Embryonic facial prominence (tissue), 1 donor: Measurements from ENCODE around the gene MFSD11.
"Not testable (repeated sequence)": the region's sequence is repeated elsewhere in the genome, so short reads cannot be mapped to it uniquely, and the experiment has no call there.

Experiments used
- DNase-seq: peaks from one replicate; pipeline ENCODE4 v3.0.0-alpha.2; 2016; ENCODE audit errors: extremely low spot score

MFSD11 gene

DNA sequence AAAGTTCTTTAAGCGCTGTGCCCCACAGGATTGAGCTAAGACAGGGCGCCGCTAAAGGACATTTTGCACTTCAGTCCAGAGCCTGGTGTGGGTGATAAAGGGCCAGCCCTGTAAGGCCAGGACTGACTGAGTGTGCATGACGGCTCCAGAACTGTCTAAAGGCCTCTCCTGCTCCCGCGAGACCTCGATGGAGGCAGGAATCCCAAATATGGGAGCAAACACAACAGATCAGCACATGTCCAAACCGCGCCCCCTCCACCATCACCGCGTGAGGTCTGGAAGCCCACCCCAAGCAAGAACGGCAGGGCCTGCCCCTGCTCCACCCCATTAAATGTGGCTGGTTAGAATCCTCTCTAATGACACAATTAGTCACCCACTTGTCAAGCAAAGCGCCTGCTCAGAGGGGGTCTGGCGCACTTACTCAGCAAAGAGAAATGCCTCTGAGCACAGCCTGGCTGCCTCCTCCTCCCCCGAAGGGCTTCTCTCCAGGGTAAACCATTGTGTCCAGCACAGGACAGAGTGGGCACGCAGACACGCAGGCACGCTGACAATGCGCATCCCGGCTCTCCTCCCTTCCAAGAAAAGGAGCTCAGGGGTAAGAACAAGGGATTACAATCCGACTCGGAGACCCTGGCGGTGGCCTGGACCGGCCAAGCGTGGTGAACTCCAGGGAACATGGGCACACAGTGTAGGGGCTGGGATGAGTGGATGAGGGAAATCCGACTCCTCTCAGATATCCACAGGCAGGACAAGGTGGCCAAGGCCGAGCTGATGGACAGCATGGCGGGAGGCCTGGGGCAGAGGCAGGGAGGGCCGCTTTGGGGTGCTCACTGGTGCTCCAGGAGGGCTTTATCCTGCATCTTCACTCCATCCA lies 28.6 kb upstream of the MFSD11 start:
- DNase-seq = no peak

- DNase-seq = not testable (repeated sequence)
Observed at GRCh38 chr17:76709951-76710862, 27.7 kb upstream of the MFSD11 start.

DNA sequence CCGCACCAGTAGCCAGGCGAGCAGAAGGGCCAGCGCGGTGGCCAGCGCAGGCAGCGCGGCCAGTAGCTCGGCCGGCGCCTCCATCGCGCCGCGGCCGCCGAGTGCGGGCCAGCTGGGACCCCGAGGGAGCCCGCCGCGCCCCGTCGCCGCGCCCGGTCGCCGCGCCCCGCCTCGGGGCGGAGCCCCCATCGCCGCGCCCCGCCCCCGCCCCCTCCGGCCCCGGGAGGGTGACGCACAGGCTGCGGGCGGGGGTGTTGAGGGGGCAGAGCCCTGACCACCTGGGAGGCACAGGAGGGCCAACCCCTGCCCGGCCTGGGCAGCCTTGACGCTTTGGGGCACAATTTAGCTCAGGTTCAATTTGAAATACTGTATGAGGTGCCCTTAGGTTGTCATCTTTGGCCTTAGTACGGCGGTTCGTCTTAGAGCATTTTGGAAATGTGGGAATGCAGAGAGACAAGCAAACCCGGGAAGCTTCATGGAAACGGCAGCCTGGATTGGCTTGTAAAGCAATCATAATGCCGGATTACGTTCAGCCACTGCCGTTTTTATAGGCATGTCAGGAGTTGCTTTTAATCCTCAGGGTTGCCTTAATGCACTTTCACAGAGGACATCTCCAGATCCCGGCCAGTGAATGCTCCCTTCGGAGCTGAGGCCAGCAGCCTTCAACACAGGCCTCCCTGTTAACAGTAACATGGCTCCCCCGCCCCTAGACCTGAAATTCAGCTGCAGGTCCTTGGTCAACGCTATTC lies 26.9 kb upstream of the MFSD11 start, which contains the start of gene MXRA7:
Gene MXRA7 (minus strand): TSS at position 103 of the 749 bp plus-strand sequence. CDS start 19 bp downstream, at position 84.
- DNase-seq = no peak

GRCh38 chr17:76712321-76712720 lies 25.6 kb upstream of the MFSD11 start:
- DNase-seq = not testable (repeated sequence)

GRCh38 chr17:76713765-76714164 lies 24.2 kb upstream of the MFSD11 start:
- DNase-seq = no peak

- no peak for DNase-seq
Observed at GRCh38 chr17:76714336-76714735, 23.6 kb upstream of the MFSD11 start.

GRCh38 chr17:76714822-76715495 lies 23.0 kb upstream of the MFSD11 start:
- DNase-seq = no peak

DNA sequence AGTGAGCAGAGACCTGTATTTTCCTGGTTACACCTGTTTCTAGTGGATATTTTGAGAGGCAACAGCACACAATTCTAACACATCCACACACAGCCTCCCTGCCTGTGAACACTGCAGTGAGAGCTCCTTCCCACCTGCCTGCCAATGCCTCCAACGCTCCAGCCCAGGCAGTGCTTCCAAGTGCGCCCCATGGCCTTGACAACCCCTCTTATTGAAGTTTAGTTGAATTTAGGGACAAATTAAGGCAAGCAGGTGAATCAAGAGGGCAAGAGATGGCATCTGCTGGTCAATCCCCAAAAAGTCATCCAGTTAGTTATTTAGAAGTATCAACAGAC lies 22.5 kb upstream of the MFSD11 start:
- DNase-seq = no peak

GRCh38 chr17:76716146-76716838 lies 21.6 kb upstream of the MFSD11 start:
- DNase-seq = no peak

- no peak for DNase-seq
Observed at GRCh38 chr17:76716839-76717215, 21.1 kb upstream of the MFSD11 start.

DNA sequence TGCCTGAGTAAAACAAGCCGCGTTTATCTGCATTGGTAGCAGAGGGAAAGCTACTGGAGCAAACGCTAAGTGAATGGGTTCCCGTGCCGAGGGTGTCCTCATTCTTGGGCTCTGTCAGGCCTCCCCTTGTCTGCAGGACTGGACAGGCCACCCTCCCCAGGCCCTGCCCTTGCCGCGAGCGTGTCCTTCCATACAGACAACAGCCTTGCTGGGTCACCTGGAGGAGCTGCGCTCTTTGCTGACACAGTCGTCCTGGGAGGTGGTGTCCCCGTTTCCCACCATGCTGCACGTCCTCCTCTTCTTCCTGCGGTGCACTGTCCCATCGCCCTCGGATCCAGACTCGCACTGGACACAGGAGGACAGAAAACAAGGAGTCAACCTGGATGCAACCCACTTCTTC lies 19.4 kb upstream of the MFSD11 start:
- DNase-seq = no peak

- no peak for DNase-seq
Observed at GRCh38 chr17:76720211-76720610, 17.7 kb upstream of the MFSD11 start.

- DNase-seq = no peak
Observed at GRCh38 chr17:76720941-76721340, 17.0 kb upstream of the MFSD11 start.

GRCh38 chr17:76721463-76721862 lies 16.5 kb upstream of the MFSD11 start:
- no peak for DNase-seq

DNA sequence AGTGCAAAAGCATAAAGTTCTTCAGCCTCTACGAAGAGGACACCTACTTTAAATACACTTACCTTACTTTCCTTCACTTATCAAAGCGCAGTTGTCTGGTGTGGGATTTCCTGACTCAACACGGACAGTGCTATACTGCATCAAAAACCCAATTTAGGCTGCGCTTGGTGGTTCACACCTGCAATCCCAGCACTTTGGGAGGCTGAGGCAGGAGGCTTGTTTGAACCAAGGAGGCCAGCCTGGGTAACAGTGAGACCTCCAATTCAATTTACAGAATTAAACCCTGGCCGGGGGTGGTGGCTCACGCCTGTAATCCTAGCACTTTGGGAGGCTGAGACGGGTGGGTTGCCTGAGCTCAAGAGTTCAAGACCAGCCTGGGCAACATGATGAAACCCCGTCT lies 15.6 kb upstream of the MFSD11 start:
- DNase-seq = no peak

GRCh38 chr17:76722977-76723376 lies 14.9 kb upstream of the MFSD11 start:
- not testable (repeated sequence) for DNase-seq

GRCh38 chr17:76723812-76724211 lies 14.1 kb upstream of the MFSD11 start:
- no peak for DNase-seq

GRCh38 chr17:76725580-76726230 lies 12.2 kb upstream of the MFSD11 start:
- no peak for DNase-seq

- peak; percentile 93 for DNase-seq
Observed at GRCh38 chr17:76726231-76726775, 11.6 kb upstream of the MFSD11 start, which contains the start of gene JMJD6. TSS of gene JMJD6 (minus strand) at chr17:76726606. CDS start at chr17:76726475, 131 bp downstream.
